HG02840 (cell line): ENCODE data around the gene WDR37.
"Not testable (repeated sequence)": the region's sequence is repeated elsewhere in the genome, so short reads cannot be mapped to it uniquely, and the experiment has no call there.

Experiments
- ATAC-seq: cut with Tn5 transposase; IDR thresholded peaks from one replicate; pipeline ENCODE4 v1.9.1; 2021; ENCODE audit warnings: mild to moderate bottlenecking, moderate library complexity, moderate number of reproducible peaks; ENCODE audit not compliant: unreplicated experiment, low FRiP score

Gene WDR37

GRCh38 chr10:1149793-1150637 is 93.8 kb downstream of the WDR37 start:
- ATAC-seq = no peak

GRCh38 chr10:1150638-1150955 is 94.4 kb downstream of the WDR37 start:
- ATAC-seq = no peak

- no peak for ATAC-seq
Measured at GRCh38 chr10:1151076-1152033, 95.2 kb downstream of the WDR37 start.

GRCh38 chr10:1152386-1153250 is 96.4 kb downstream of the WDR37 start:
- no peak for ATAC-seq

- no peak for ATAC-seq
Measured at GRCh38 chr10:1153251-1153763, 97.1 kb downstream of the WDR37 start.

GRCh38 chr10:1153805-1154351 is 97.7 kb downstream of the WDR37 start:
- no peak for ATAC-seq

GRCh38 chr10:1154531-1155295 is 98.5 kb downstream of the WDR37 start:
- no peak for ATAC-seq

- no peak for ATAC-seq
Measured at GRCh38 chr10:1155791-1156615, 99.8 kb downstream of the WDR37 start.

- ATAC-seq = no peak
Measured at GRCh38 chr10:1156616-1156886, 100.4 kb downstream of the WDR37 start.

GRCh38 chr10:1156921-1157614 is 100.9 kb downstream of the WDR37 start:
- no peak for ATAC-seq

GRCh38 chr10:1157615-1157933 is 101.4 kb downstream of the WDR37 start:
- no peak for ATAC-seq

GRCh38 chr10:1158066-1158465 is 101.9 kb downstream of the WDR37 start:
- ATAC-seq = no peak

GRCh38 chr10:1158536-1158935 is 102.4 kb downstream of the WDR37 start:
- not testable (repeated sequence) for ATAC-seq

- no peak for ATAC-seq
Measured at GRCh38 chr10:1159131-1160061, 103.2 kb downstream of the WDR37 start.

- no peak for ATAC-seq
Measured at GRCh38 chr10:1160561-1161314, 104.6 kb downstream of the WDR37 start.

- not testable (repeated sequence) for ATAC-seq
Measured at GRCh38 chr10:1161315-1161673, 105.1 kb downstream of the WDR37 start.
